Measurements from ENCODE around the gene PTGS1. TPM values are rescaled to one million over a fixed set of nuclear protein-coding genes. Genes with fewer than 3 reads are reported as not detected.

Gene PTGS1
- total RNA-seq, 1 donor, result 10.4 TPM

DNA sequence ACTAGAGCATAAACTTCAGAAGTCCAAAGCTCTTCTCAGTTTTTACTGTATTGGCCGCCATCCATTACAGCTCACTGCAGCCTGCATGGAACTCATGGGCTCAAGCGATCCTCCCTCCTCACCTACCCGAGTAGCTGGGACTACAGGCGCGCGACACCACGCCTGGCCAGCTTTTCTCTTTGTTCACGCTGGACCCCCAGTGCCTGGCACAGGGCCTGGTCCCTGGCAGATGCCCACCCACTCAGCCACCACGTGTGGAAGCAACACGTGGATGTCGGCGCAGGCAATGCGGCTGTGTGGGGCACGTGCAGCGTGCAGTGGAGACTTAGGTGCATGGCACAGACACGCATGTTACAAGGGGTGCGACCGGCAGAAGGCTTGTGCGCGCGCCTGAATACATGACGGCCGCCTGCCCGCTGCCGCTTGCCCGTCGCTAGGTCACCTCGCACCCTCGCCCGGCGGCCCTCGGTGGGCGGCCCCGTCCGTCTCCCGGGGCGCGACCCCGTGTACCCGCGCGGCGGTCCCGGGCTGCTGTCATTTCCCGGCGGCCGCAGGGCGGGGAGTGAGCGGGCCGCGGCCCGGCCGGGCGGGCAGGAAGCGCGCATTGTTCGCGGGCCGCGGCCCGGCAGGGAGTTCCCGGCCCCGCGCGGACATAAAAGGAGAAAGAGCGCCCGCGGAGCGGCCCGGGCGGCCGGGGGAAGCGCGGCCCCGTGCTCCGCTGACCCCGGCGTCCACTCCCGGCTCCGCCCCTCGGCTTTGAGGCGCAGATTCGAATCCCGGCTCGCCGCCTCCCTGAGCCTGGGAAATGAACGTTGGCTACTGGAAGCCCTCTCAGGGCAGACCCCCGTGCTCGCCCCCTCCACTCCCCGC is 24.1 kb upstream of the PTGS1 start:
- no peak for DNase-seq (ENCODE audit: low read depth)
- peak overlapping the region; percentile 61 for H3K4me3 ChIP-seq (ENCODE audit: low read depth, low read length)
- TF ChIP-seq, protein P1, sequence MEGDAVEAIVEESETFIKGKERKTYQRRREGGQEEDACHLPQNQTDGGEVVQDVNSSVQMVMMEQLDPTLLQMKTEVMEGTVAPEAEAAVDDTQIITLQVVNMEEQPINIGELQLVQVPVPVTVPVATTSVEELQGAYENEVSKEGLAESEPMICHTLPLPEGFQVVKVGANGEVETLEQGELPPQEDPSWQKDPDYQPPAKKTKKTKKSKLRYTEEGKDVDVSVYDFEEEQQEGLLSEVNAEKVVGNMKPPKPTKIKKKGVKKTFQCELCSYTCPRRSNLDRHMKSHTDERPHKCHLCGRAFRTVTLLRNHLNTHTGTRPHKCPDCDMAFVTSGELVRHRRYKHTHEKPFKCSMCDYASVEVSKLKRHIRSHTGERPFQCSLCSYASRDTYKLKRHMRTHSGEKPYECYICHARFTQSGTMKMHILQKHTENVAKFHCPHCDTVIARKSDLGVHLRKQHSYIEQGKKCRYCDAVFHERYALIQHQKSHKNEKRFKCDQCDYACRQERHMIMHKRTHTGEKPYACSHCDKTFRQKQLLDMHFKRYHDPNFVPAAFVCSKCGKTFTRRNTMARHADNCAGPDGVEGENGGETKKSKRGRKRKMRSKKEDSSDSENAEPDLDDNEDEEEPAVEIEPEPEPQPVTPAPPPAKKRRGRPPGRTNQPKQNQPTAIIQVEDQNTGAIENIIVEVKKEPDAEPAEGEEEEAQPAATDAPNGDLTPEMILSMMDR (IDR thresholded peaks at IDR 0.05; ENCODE audit: insufficient read depth, low read depth, low read length), result no peak

DNA sequence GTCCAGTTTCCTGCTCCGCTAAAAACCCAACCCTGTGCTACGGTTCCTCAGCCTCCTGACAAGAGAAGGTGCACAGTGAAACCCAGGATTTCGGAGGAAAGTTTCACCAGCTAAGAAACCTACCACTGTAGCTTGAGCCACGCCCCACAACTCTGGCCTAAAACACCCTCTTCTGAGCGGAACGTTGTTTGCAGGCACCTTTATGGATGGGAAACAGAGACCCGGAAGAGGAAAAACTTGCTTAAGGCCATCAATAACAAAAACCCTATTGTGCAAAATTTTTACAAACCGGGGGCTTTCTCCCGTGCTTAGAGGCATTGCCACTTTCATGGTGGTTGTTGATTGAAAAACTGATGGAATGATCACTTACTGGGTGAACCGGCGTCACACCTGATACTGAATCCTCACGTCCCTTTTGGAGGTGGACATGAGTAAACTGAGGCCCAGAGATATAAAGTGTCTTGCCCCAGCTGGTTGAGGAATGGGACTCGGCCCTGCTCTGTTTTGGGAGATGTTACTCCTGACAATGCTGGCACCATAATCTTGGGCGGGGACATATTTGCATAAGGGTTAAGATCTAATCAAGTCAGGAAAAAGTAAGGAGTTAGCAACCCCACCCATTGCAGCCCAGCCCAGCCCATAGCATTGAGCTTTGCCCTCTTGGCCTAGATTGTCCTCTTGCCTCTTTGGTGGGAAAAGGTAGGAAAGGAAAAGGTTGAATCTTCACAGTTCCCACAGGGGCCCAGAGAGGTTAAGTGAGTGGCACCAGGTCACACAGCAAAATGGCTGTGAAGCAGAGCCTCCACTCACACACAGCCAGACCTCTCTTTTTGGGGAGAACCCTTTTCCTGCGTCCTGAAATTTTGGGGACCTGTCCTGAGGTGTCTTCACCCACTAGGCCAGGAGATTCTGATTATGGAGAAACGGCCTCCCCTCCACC is 23.2 kb upstream of the PTGS1 start:
- TF ChIP-seq, protein P1 (IDR thresholded peaks at IDR 0.05; ENCODE audit: insufficient read depth, low read depth, low read length), result no peak
- no peak for DNase-seq (ENCODE audit: low read depth)
- peak overlapping the region; percentile 61 for H3K4me3 ChIP-seq (ENCODE audit: low read depth, low read length)

DNA sequence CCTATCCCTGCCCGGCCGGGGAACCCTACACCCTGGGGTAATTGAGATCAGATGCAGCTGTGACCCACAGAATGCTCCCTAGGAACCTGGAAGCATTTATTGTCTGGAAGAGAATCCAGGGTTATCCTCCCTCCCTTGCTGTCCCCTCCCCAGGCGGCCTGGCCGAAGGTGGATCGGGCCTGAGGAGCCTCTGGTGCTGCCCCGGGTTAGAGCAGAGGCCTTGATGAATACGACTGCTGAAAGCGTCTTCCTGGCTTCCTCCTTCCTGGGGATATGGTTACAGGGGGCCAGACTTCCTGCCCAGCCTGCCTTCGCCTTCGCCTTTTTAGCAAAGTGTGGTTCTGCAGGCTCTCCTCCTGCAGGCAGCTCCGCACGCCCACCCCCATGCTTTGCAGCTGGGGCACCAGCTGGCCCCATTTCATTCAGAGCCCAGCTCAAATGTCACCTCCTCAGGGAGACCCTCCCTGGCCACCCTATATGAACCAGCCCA is 22.5 kb upstream of the PTGS1 start:
- TF ChIP-seq, protein P1 (IDR thresholded peaks at IDR 0.05; ENCODE audit: insufficient read depth, low read depth, low read length), result no peak
- no peak for DNase-seq (ENCODE audit: low read depth)
- H3K4me3 ChIP-seq (ENCODE audit: low read depth, low read length), result no peak overlapping the region

DNA sequence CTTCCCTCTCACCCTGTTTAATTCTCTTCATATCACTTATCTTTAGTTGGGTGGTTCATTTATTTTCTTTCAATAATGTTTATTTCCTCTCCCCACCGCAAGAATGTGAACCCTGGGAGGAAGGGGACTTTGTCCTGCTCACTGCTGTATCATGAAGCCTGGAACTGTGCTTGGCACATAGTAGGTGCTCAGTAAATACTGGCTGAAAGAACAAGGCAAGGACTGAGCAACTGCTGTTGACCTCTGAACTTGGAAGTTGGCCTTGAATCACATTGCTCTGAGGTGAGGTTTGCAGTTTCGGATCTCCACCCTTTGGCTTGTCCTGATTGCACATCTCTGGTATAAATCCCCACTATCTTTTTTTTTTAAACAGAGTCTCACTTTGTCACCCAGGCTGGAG is 22.0 kb upstream of the PTGS1 start:
- DNase-seq (ENCODE audit: low read depth), result no peak
- H3K4me3 ChIP-seq (ENCODE audit: low read depth, low read length), result no peak overlapping the region
- TF ChIP-seq, protein P1 (IDR thresholded peaks at IDR 0.05; ENCODE audit: insufficient read depth, low read depth, low read length), result no peak

DNA sequence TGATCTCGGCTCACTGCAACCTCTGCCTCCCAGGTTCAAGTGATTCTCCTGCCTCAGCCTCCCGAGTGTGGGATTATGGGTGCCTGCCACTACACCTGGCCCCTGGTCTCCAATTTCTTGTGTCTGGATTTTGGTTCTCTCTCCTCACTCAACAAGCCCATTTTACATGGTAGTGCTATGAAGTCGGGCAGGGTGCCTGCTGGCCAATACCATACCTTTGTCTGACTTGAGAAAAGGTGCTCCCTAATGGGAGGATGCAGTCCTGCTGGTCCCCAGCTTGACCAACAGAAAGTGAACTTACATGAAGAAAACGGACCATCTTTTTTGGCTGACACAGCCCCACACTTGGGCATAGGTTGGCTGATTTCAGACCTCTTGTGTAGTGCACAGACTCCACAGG is 21.6 kb upstream of the PTGS1 start:
- no peak for DNase-seq (ENCODE audit: low read depth)
- TF ChIP-seq, protein P1 (IDR thresholded peaks at IDR 0.05; ENCODE audit: insufficient read depth, low read depth, low read length), result no peak
- no peak overlapping the region for H3K4me3 ChIP-seq (ENCODE audit: low read depth, low read length)

DNA sequence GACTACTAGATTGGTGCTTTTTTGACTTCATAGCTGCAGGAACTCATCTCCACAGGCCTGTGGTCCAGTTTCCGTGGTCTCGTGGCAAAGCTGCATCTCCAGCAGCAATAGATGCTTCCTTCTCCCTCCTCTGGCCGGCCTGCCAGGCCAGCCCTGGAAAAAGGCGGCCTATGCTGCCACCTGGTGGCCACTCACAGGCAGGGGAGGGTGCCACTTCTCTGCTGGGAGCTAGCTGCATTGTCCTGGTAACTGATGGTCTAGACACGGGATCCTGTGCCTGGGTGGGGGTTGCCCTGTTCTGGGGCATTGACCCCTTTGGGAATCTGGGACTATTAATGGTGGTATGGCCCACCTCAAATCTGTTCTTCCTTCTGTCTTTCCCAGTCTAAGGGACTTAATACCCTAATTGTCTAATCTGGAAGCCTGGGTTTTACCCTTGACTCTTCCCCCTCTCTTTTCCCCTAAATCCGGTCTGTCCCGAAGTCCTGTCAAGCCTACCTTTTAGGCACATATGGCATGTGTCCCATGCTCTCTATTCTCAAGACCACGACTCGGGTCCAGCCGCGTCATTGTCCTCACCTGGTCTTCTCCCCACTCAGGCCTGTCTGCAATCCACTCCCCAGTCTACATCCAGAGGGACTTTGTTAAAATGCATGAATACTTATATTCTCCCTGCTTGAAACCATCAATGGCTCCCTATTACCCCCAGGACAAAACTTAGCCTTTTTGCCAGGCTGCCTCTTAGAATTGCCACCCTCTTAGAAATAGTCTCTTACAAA is 20.1 kb upstream of the PTGS1 start:
- TF ChIP-seq, protein P1 (IDR thresholded peaks at IDR 0.05; ENCODE audit: insufficient read depth, low read depth, low read length), result peak; percentile 97
- peak; percentile 67 for DNase-seq (ENCODE audit: low read depth)
- H3K4me3 ChIP-seq (ENCODE audit: low read depth, low read length), result no peak overlapping the region
